Prostate gland (tissue), 2 donors: Measurements from ENCODE around the gene PAPPA2.

Source experiments
- CTCF ChIP-seq, 4 experiments: fragments of 200-600 bp in 2 of 4; fragments of 450-650 bp in 2 of 4; sonication (generic) in 2 of 4; IDR thresholded peaks; 1 replicate in 3 of 4; 2 replicates in 1 of 4; pipeline ENCODE4 v1.5.1; 2016 to 2019; ENCODE audit warnings: antibody characterized with exemption in 4 of 4, mild to moderate bottlenecking in 2 of 4, moderate library complexity in 2 of 4
- POLR2A ChIP-seq: fragments of 450-650 bp; IDR thresholded peaks from one replicate; pipeline ENCODE4 v1.6.1; 2016; ENCODE audit warnings: antibody characterized with exemption, mild to moderate bottlenecking
- POLR2AphosphoS5 ChIP-seq: sonication (generic); formaldehyde crosslinking; IDR thresholded peaks from one replicate; pipeline ENCODE4 v1.6.1; 2017; ENCODE audit warnings: antibody characterized with exemption

- TF ChIP-seq CTCF (IDR thresholded peaks at IDR 0.05), result no peak
- no peak for TF ChIP-seq POLR2AphosphoS5
- no peak for TF ChIP-seq POLR2A
These were observed 313.0 kb downstream of the PAPPA2 start for GRCh38 chr1:176775996-176776395.
